Peyer's patch (tissue), 4 donors: ENCODE data around the gene ADORA2B. TPM values are rescaled to one million over a fixed set of nuclear protein-coding genes. Genes with fewer than 3 reads are reported as not detected.
"Not testable (repeated sequence)": the region's sequence is repeated elsewhere in the genome, so short reads cannot be mapped to it uniquely, and the experiment has no call there.

Source experiments
- DNase-seq, 3 donors: peaks; one replicate each; pipeline ENCODE4 v3.0.0-alpha.2; 2017 to 2019
- H3K27ac ChIP-seq, 4 donors: fragments of 200-600 bp; sonication (generic); one replicate each; pipeline ENCODE4 v1.5.1; 2016 to 2019
- H3K27me3 ChIP-seq, 2 donors: fragments of 200-600 bp; sonication (generic); one replicate each; pipeline ENCODE4 v1.5.1; 2019
- H3K36me3 ChIP-seq, 3 donors: fragments of 200-600 bp; sonication (generic); one replicate each; pipeline ENCODE4 v1.5.1; 2016 to 2019
- H3K4me1 ChIP-seq, 4 donors: fragments of 200-600 bp; sonication (generic); one replicate each; pipeline ENCODE4 v1.5.1; 2016 to 2019
- H3K4me3 ChIP-seq, 4 donors: fragments of 200-600 bp; sonication (generic); 1 replicate in 3 of 4; 2 replicates in 1 of 4; pipeline ENCODE4 v1.5.1; 2016 to 2019; ENCODE audit warnings: mild to moderate bottlenecking in 1 of 4
- H3K9me3 ChIP-seq, 4 donors: fragments of 200-600 bp; sonication (generic); one replicate each; pipeline ENCODE4 v1.5.1; 2016 to 2019; ENCODE audit warnings: mild to moderate bottlenecking in 1 of 4
- CTCF ChIP-seq, 6 experiments: fragments of 450-650 bp in 4 of 6; fragments of 200-600 bp in 2 of 6; sonication (generic) in 1 of 6; IDR thresholded peaks; one replicate each; pipeline ENCODE4 v1.5.1; 2017 to 2019; ENCODE audit warnings: antibody characterized with exemption in 6 of 6, mild to moderate bottlenecking in 3 of 6, moderate library complexity in 1 of 6
- POLR2A ChIP-seq, 2 donors: fragments of 450-650 bp; IDR thresholded peaks; one replicate each; pipeline ENCODE4 v1.5.1; 2017; ENCODE audit warnings: antibody characterized with exemption in 2 of 2, mild to moderate bottlenecking in 2 of 2, moderate library complexity in 2 of 2
- total RNA-seq, 4 donors: library from RNA; depleted of rRNA; stranded (reverse); fragments of >200 nt; gene quantifications; one replicate each; pipeline ENCODE4 v1.1.0, GENCODE V29; 2016

ADORA2B gene
- total RNA-seq, 4 donors from 2014 or later, result 7.2 to 16.5 (median 11.6) TPM

GRCh38 chr17:15934866-15935265, 10.1 kb upstream of the ADORA2B start:
- H3K4me1 ChIP-seq, result no peaks in the 10 kb centered on the region
- no peaks in the 10 kb centered on the region for H3K36me3 ChIP-seq
- no peaks in the 10 kb centered on the region for H3K9me3 ChIP-seq
- no peak overlapping the region for H3K4me3 ChIP-seq
- peak in 1 of 3 donors; percentile 2 for DNase-seq
- no peaks in the 10 kb centered on the region for H3K27me3 ChIP-seq
- TF ChIP-seq CTCF (IDR thresholded peaks at IDR 0.05) (no peak), POLR2A (IDR thresholded peaks at IDR 0.05) (no peak)
- H3K27ac ChIP-seq, result no peak overlapping the region

- H3K9me3 ChIP-seq, result no peaks in the 10 kb centered on the region
- H3K4me1 ChIP-seq, result no peaks in the 10 kb centered on the region
- no peak overlapping the region for H3K4me3 ChIP-seq
- no peaks in the 10 kb centered on the region for H3K36me3 ChIP-seq
- DNase-seq, result peak in 1 of 3 donors; percentile 9
- no peaks in the 10 kb centered on the region for H3K27me3 ChIP-seq
- H3K27ac ChIP-seq, result no peak overlapping the region
- TF ChIP-seq CTCF (IDR thresholded peaks at IDR 0.05) (no peak), POLR2A (IDR thresholded peaks at IDR 0.05) (no peak)
Observed at GRCh38 chr17:15935891-15936290, 9.0 kb upstream of the ADORA2B start.

GRCh38 chr17:15936481-15936880, 8.4 kb upstream of the ADORA2B start:
- DNase-seq, H3K36me3 ChIP-seq, H3K27ac ChIP-seq, H3K4me3 ChIP-seq, H3K27me3 ChIP-seq, H3K4me1 ChIP-seq, H3K9me3 ChIP-seq: not testable (repeated sequence)

- H3K27ac ChIP-seq, result no peak overlapping the region
- no peaks in the 10 kb centered on the region for H3K36me3 ChIP-seq
- H3K27me3 ChIP-seq, result no peaks in the 10 kb centered on the region
- TF ChIP-seq POLR2A (IDR thresholded peaks at IDR 0.05) (no peak), CTCF (IDR thresholded peaks at IDR 0.05) (no peak)
- peaks cover 4 to 18% (median 13%) of the 10 kb centered on the region in 4 donors for H3K4me1 ChIP-seq
- H3K9me3 ChIP-seq, result no peaks in the 10 kb centered on the region
- peak in 1 of 3 donors; percentile 15 for DNase-seq
- no peak overlapping the region for H3K4me3 ChIP-seq
Observed at GRCh38 chr17:15941781-15942180, 3.1 kb upstream of the ADORA2B start.

GRCh38 chr17:15942207-15942833, 2.6 kb upstream of the ADORA2B start:
- no peak overlapping the region for H3K4me3 ChIP-seq
- peak in 1 of 3 donors; percentile 28 for DNase-seq
- no peaks in the 10 kb centered on the region for H3K36me3 ChIP-seq

More at GRCh38 chr17:15942207-15942833, 2.6 kb upstream of the ADORA2B start:
- H3K4me1 ChIP-seq, result peaks cover 4 to 24% (median 13%) of the 10 kb centered on the region in 4 donors
- no peak for TF ChIP-seq CTCF (IDR thresholded peaks at IDR 0.05)
- TF ChIP-seq POLR2A (IDR thresholded peaks at IDR 0.05), result no peak
- H3K9me3 ChIP-seq, result no peaks in the 10 kb centered on the region
- no peak overlapping the region for H3K27ac ChIP-seq
- no peaks in the 10 kb centered on the region for H3K27me3 ChIP-seq
